HG03342 (cell line): ENCODE measurements around the gene PIK3CD.
"Not testable (repeated sequence)": the region's sequence is repeated elsewhere in the genome, so short reads cannot be mapped to it uniquely, and the experiment has no call there.

Experiments used
- ATAC-seq: cut with Tn5 transposase; IDR thresholded peaks from one replicate; pipeline ENCODE4 v1.9.1; 2021; ENCODE audit warnings: mild to moderate bottlenecking, moderate library complexity; ENCODE audit not compliant: unreplicated experiment

PIK3CD gene

GRCh38 chr1:9687874-9688582 lies 36.5 kb downstream of the PIK3CD start:
- no peak for ATAC-seq

DNA sequence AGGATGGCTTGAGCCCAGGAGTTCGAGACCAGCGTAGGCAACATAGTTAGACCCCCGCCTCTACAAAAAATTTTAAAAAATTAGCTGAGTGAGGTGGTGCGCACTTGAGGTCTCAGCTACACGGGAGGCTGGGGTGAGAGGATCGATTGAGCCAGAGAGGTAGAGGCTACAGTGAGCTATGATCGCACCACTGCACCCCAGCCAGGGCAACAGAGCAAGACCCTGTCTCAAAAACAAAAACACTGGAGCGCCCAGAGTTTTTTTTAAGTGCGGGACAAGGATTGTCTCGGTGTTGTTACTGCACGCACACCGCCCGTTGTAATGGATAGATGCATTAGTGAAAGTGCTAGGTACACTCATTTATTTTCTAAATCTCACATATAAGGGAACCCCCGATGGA lies 37.1 kb downstream of the PIK3CD start:
- no peak for ATAC-seq

DNA sequence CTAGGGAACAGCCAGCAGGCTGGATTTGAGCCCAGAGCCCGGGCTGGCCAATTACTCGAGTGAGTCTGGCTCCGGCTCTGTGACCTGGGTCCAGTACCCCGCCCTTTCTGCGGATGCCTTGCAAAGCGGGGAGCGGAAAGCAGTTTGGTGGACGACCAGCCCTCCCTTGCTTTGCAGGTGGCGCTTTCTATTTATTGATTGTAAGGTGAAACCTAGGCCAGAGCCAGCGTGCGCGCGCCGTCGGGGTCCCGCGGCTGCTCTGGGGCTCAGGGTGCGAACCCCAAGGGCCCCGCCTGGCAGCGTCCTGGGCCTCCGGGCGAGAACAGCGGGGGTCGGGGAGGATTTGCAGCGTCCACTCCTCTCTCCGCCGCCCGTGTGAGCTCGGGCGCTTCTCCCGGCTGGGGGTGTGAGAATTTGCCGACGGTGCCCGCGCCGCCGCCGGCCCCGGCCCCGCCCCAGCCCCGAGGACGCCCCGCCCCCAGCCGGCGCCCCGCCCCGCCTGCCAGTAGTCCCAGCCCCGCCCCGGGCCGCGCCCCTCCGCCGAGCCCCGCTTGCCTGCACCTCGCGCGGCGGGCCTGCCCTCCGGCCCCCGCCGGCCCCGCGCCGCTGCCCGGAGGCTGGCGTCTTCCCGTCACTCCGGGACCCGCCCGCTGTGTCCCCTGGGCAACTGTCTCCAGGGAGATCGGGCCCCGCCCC lies 37.6 kb downstream of the PIK3CD start:
- ATAC-seq: peak; percentile 57

- ATAC-seq: no peak
These were observed 38.4 kb downstream of the PIK3CD start for GRCh38 chr1:9689971-9690381.

DNA sequence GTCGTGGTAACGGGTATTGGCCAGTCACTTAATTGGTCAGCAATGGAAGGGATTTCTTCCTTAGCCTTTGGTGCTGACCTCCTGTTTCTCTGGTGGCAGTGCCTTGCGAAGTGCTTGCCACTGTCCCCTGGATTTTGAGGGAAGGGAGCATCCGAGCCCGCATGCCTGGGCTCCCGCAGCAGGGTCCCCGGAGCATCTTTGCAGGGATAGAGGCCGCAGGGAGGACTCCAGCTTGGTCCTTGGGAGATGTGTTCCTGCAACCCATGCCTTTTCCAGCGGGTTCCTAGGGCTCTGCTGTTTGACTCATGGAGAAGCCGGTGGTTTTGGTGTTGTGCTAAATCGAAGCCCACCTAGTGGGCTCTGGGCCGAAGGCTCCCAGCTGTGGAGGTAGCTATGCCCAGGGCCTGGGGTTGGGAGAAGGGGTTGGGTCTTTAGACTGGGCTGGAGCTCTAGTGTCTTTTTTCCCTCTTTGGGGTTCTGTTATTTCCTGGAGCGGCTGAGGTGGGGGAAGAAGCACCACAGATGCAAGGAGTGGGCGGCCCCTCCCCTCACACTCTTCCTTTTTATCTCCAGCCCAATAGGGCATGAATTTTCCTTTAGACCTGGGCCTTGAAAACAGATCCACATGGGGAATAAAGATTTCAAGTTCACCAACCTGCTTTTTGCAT lies 39.0 kb downstream of the PIK3CD start:
- ATAC-seq: no peak

DNA sequence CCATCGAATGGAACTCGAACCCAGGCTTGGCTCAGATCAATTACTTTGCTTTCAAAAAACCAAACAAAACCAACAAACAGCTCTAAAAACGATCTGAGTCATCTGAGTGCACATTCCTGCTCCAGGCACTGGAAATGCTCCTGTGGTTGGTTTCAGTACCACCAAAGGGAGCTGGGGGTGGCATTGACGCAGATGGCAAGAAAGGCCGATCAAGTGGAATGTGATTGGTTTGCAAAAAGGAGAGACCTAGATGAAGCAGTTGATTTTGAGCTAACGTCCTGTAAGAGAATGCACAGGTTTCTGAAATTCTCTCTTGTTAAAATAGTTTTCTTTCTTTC lies 39.5 kb downstream of the PIK3CD start:
- no peak for ATAC-seq

- no peak for ATAC-seq
These were observed 40.2 kb downstream of the PIK3CD start for GRCh38 chr1:9691691-9692090.

DNA sequence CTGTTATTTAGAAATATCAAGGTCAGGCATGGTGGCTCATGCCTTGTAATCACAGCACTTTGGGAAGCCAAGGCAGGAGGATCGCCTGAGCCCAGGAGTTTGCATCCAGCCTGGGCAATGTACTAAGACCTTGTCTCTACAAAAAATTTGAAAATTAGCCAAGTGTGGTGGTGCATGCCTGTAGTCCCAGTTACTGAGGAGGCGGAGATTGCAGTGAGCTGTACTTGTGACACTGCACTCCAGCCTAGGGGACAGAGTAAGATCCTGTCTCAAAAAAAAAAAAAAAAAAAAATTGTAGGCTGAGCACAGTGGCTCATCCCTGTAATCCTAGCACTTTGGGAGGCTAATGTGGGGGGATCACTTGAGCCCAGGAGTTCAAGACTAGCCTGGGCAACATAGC lies 45.3 kb downstream of the PIK3CD start:
- no peak for ATAC-seq

DNA sequence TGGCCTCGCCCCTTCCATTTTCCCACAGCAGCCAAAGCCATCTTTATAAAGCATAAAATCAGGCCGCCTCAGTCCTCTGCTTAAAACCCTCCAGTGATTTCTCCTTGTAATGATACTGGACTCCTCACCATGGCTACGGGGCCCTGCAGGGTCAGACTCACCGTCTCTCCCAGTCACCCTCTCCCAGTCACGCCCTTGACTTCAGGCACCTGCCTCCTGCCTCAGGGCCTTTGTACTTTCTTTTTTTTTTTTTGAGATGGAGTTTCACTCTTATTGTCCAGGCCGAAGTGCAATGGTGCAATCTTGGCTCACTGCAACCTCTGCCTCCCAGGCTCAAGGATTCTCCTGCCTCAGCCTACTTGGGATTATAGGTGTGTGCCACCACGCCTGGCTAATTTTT lies 47.8 kb downstream of the PIK3CD start:
- ATAC-seq: no peak

GRCh38 chr1:9700340-9700739 lies 48.8 kb downstream of the PIK3CD start:
- ATAC-seq: no peak

- ATAC-seq: no peak
These were observed 50.1 kb downstream of the PIK3CD start for GRCh38 chr1:9701665-9702064.

DNA sequence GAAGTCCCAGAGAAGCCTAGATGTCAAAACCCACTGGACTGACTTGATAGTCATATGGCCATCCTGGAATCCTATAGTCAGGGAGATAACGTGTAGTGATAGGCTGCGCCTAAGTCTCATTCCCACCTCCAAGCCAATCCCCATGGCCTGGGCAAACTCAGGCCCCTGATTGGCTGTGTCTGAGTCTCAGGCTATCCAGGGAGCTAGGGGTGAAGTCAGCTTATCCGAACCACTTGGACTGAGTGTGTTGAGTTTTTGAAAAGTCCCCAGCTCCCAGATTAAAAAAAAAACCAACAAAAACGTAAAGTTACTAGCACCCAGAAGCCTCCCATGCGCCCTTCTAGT lies 51.6 kb downstream of the PIK3CD start:
- ATAC-seq: no peak

GRCh38 chr1:9703681-9704080 lies 52.1 kb downstream of the PIK3CD start:
- ATAC-seq: no peak

- ATAC-seq: no peak
These were observed 54.0 kb downstream of the PIK3CD start for GRCh38 chr1:9705337-9706093.

DNA sequence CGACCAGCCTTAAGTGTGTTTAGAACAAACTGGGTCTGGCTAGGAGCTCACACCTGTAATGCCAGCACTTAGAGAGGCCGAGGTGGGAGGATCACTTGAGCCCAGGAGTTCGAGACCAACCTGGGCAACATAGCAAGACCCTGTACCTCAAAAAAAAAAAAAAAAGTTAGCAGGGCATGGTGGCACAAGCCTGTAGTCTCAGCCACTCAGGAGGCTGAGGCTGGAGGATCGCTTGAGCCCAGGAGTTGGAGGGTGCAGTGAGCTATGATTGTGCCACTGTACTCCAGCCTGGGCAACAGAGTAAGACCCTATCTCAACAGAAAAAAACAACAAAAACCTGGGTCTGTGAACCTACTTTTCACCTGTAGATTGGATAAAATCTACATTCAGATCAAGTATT lies 54.6 kb downstream of the PIK3CD start:
- ATAC-seq: no peak

- no peak for ATAC-seq
These were observed 58.5 kb downstream of the PIK3CD start for GRCh38 chr1:9710037-9710436.

DNA sequence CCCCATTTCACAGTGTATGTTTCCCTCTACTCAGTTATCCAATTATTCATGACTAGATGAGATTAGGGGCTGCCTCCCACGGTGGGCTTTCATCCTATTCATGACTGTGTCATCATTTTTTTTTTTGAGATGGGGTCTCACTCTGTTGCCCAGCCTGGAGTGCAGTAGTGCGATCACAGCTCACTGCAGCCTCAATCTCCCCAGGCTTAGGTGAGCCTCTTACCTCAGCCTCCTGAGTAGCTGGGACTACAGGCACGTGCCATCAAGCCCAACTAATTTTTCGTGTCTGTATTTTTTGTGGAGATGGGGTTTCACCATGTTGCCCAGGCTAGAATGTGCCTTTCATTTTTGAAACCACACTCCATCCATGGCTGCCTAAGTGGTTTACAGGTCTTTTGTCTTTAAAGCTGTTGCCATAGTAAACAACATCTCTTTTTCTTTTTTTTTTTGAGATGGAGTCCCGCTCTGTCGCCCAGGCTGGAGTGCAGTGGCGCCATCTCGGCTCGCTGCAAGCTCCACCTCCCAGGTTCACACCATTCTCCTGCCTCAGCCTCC lies 60.0 kb downstream of the PIK3CD start:
- no peak for ATAC-seq

GRCh38 chr1:9712767-9713166 lies 61.2 kb downstream of the PIK3CD start:
- ATAC-seq: not testable (repeated sequence)

DNA sequence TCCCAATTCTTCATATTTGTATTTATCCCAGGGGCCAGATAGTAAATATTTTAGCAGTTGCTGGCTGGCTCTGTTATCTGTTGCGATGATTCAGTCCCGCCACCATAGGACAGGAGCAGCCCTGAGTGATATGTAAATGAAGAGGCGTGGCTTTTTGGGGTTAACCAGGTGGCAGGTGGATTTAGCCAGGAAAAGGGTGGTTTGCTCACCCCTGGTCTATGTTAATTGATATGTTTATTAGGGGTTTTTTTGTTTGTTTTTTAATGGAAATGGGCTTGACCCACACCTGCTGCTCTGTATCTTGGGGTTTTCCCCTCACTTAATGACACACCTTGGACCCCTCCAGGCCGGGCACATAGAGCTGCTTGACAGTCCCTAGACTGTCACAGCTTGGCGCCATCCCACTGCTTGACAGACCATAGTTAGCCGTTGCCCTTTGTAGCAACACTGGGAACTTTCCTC lies 62.8 kb downstream of the PIK3CD start:
- no peak for ATAC-seq

- ATAC-seq: no peak
These were observed 64.2 kb downstream of the PIK3CD start for GRCh38 chr1:9715536-9716226.
